ENCODE measurements around the gene ZNF217.

GRCh38 chr20:53628076-53628475, 34.4 kb upstream of the ZNF217 start:
- no peak for TF ChIP-seq EZH2 (IDR thresholded peaks at IDR 0.05; ENCODE audit: insufficient read depth, poor library complexity, severe bottlenecking)
- TF ChIP-seq EZH2phosphoT487 (IDR thresholded peaks at IDR 0.05; ENCODE audit: insufficient read depth, low read depth) = no peak
